ENCODE measurements around the gene TTC16.
"Not testable (repeated sequence)": the region's sequence is repeated elsewhere in the genome, so short reads cannot be mapped to it uniquely, and the experiment has no call there.

The TTC16 gene

DNA sequence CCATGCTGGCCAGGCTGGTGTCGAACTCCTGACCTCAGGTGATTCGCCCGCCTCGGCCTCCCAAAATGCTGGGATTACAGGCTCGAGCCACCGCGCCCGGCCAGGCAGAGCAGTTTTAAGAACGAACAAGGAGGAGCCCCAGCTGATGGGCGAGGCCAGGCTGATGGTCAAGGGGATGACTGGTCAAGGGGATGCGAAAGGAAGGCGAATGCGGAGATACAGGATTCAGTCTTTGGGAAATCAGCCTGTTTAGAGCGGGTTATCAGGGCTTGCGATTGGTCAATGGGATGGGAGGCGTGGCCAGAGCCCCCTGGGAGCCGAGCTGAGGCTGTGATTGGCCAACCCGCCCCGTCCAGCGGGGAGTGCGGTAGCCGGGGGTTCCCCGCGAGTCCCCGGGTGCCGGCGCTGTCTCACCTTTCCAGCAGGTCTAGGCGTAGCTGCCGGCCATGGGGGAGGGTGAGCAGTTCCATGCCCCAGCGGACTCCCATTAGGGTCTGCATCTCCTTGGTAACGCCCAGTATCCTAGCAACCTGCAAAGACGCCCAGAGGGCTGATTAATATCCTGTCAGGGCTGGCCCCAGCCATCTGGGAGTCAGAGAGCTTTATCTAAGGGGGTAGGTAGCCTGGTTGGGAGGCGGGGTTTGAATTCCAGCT lies 26.7 kb downstream of the TTC16 start:
- DNase-seq (ENCODE audit: low read depth): no peak

DNA sequence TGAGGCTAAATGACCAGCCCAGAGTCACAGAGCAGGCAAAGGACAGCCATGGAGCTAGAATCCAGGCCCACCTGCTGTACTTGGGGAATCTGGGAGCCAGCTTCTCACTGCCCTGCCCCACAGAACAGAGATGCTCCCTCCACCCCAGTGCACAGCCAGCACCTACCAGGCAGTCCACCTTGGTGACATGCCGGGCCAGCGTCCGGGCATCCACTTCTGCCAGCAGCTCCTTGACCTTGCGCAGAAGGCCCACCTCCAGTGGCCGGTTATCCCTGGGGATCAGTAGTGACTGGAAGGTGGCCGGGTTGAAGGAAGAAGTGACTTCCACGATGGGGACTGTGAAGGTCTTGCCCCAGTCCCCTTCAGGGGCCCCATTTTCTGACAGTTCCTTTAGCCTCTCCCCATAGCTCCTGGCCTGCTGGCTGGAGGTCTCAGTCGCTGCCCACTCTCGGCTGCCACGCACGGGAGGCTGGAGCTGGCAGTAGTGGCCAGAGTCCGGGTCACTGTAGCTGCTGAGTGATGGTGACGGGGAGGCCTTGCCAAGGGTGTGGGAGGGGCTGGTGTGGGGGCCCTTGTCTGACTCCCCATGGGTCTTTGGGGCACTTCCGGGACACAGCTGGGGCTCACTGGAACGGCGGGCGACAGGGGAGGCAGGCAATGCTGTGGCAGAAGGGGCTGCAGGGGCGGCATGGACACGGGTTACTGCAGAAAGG lies 28.7 kb downstream of the TTC16 start:
- DNase-seq (ENCODE audit: low read depth): no peak

DNA sequence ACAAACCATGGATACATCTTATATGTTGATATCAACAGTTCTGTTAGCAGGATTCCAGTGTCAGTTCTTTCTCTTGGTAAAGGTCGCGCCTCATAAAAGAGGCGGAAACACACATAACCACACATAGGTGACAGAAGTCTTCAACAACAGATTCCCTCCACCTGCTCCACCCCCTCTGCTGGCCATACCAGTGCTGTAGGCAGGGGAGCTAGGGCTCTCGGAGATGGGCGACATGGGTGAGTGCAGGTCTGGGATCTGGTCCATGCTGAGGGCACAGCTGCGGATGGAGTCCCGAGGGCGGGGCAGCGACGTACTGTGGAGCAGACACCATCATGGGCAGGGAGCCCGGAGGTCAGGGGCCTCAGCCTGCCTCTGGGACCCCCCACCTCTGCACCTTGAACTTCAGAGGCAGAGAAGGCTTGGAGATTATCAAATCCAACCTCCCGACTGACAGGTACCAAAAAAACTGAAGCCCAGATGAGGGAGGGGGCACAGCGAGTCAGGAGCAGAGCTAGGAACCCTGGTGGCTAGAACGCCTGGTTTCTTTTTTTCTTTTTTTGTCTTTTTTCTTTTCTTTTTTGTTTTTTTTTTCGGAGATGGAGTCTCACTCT lies 31.2 kb downstream of the TTC16 start:
- no peak for DNase-seq (ENCODE audit: low read depth)

DNA sequence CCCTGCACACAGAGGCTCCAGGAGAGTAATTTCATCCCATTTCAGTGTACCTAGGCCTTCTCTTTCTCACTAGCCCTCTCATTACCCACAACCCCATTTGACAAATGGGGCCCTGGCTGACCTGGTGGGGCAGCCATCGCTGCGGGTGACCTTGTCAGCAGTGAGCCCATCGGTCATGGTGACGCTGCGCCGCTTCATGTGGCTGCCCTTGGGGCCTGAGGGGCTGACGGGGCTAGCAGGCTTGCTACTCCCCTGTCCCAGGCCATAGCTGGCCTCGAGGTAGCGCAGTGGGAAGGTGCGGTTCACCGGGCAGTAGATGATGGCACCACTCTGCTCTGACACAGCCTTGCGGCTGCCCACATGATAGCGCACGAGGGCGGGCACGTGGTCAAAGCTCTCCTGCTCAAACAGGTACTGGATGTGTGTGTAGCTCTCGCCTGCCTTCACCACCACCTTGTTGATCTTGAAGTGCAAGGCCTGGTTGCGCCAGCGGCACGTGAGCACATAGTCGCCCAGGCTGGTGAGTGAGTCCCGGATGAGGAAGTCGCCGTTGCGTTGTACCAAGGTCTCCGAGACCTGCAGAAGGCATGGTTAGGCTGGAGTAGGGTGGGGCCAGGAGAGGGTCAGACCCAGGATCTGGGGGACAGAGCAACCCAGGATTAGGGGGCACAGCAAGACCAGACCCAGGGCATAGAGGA lies 33.4 kb downstream of the TTC16 start:
- no peak for DNase-seq (ENCODE audit: low read depth)

DNA sequence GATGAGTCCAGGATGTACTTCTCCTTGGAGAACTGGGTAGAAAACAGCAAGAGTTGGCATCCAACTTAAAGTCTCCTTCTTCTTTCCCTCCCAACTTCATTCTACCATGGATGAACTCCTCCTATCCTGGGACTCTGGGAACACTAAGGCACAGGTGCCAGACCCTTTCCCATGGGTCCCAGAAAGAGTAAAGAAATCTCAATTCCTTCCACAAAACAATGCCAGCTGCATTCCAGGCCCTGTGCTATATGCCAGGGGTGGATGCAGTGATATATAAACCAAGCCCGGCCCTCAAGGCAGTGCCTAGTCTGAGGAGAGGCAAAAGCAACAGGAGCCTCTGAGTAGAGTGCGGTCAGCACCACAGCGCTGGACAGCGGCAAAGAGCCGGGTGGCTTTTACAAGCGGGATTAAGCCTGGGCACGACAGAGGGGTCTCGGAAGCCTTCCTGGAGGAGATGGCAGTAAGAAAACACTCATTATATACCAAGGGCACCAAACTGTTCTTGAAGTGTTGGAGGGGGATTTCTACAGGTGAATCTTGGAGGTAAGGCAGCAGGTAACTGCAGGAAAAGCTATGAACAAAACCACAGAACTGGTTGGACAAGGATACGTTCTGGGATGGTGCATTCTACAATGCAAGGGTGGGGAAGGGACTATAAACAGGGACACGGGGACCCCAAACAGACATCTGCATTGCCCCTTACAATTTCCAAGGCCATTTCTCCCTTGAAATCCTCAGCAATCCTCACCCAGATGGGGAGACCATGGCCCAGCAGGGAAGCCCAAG lies 35.6 kb downstream of the TTC16 start:
- DNase-seq (ENCODE audit: low read depth): no peak

DNA sequence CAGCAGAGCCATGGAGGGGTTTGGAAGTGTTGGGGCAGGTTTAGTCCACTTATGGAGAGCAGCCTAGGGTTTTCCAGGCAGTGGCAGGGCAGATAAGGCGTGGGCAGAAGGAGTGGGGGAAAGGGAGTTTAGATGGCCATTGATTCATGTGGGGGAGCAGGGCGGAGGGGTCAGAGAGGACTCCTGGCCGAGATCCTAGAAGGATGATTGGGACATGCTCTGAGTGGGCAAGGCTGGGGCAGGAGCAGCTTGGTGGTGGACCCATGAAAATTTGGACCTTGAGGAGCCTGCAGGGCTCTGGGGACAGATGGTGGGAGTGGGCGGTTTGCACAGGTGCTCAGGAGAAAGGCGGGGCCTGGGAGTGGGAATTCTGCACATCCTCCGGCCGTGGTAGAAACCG lies 37.3 kb downstream of the TTC16 start:
- DNase-seq (ENCODE audit: low read depth): no peak

DNA sequence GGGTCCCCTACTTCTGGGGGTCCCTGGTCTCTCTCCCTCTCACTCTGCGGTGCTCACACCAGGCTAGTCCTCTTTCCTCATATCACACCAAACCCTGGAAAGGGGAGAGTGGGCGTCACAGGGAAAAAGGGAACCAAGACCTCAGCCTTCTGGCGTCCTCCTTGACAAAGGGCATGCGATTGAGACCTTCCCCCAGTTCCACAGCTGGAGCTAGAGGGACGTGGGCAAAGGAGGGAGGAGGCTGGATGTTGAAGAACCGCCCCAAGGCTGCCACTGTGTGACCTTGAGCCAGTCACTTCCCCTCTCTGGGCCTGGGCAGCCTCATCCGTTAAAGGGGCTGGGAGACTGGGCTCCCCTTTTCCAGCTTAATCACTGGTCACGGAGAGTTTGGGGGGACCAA lies 37.7 kb downstream of the TTC16 start:
- DNase-seq (ENCODE audit: low read depth): no peak

DNA sequence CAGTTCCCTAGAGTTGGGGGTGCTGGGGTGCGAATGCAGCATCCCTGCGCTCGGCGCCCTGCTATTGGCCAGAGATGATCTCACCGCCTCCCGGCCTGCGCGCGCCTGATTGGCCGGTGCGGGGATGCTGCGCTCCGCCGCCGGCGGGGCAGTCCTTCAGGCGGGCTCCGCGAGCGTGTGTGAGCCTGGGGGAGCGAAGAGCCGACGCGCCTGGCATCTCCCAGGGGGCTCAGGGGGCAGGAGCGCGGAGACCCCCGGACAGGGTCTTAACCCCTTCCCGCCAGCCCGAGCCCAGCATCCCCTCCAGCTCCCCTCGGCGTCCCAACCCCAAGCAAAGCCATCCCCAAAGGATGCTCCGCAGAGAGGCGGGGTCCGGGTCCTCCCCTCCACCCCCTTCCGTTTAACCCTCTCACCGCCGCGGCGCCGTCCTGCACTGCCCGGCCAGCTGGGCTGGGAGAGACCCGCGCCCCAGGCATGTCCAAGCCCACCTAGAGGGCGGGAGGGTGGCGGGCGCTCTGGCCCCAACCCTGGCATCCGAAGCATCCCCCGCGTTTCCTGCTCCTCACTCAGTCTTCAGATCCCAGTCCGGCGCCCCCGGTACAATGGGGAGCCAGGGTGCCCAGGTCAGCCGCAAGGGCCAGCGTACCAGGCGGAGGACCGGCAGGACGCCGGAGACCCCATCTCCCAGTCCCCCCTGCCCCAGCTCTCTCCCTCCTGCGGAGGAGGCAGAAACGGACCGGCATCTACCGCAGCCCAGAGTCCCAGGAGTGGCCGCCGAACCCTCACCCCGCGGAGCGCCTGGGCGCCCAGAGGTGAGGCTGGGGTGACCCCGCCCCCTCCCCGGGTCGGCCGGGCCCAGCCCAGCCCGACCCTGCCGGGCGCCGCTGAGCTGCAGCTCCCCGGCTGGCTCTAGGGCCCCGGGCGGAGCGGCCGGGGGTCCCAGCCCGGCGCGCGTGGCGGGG lies 38.5 kb downstream of the TTC16 start:
- no peak for DNase-seq (ENCODE audit: low read depth)

DNA sequence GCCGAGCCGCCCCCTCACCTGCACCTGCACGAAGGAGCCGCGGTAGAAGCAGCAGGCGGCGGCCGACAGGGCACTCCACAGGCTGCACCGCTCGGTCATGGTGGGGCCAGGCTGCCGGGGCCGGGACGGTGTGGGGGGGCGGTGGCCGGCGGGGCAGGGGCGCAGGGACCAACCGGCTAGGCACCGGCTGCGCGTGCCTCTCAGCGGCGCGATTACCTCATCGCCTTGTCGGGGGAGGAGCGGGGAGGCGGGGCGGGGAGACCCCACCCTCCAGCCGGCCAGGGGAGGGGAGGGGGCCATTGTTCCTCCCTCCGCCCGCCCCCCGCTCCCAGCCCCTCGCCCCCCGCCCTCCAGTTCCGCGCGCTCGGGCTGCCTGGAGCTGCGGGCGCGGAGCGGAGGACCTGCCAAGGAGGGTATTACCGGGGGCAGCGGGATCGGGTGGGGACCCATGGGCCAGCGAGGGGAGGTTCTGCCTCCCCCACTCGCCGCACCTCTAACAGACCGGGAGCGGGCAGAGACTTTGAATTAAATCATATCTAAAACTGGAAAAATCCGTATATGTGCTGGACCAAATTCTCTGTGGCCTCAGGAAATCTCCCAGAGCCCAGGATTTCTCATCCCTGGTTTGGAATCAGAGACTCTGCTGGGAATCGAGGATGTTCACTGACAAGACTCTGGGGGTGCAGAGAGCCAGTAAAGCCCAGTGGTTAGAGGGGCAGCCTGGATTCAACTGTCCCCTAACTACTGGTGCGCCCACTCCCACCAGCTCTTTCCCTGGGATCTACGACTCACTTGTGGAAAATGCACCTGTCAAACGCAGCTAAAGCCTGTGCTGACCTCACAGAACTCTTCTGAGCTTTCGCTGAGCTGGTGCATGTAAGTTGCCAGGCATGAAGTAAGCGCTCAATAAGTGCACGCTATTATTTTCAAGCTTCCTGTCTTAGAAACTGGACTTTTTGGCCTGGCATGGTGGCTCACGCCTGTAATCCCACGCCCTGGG lies 39.5 kb downstream of the TTC16 start:
- DNase-seq (ENCODE audit: low read depth): no peak

DNA sequence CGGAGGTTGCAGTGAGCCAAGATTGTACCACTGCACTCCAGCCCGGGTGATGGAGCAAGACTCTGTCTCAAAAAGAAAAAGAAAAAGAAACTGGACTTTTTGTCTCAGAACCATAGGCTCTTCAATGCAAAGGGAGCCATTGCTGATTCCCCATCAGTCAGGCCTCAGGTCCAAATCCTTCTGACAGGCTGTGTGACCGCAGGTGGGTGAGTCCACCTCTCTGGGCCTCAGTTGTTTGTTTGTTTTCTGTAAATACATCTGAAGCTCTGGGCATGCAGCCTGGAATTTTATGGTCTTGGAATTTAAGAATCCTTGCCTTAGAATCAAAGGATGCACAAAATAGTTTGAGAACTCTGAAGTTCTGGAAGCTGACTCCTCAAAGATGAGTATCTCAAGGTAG lies 40.4 kb downstream of the TTC16 start:
- no peak for DNase-seq (ENCODE audit: low read depth)

DNA sequence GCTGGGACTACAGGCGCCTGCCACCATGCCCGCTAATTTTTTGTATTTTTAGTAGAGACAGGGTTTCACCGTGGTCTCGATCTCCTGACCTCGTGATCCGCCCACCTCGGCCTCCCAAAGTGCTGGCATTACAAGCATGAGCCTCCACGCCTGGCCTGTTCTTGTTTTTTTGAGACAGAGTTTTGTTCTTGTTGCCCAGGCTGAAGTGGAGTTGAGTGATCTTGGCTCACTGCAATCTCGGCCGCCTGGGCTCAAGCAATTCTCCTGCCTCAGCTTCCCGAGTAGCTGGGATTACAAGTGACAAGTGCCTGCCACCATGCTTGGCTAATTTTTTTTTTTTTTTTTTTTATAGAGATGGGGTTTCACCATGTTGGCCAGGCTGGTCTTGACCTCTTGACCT lies 40.9 kb downstream of the TTC16 start:
- not testable (repeated sequence) for DNase-seq (ENCODE audit: low read depth)

DNA sequence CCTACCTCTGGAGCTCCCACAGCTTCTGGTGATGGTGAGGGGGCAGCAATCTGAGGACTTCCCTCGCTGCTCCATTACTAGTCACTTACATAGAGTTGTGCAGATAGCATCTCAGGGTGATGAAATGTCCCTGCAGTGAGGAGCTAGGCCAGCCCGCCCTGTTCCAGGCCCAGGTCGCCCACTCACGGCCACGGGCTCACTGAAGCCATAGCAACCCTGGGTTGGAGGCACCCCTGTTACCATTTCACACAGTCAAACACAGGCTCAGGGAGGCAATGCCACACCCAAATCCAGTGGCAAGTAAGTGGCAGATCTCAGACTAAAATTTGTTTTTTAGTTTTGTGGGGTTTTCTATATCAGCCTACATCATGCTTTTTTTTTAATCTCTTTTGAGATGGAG lies 43.0 kb downstream of the TTC16 start:
- DNase-seq (ENCODE audit: low read depth): no peak

DNA sequence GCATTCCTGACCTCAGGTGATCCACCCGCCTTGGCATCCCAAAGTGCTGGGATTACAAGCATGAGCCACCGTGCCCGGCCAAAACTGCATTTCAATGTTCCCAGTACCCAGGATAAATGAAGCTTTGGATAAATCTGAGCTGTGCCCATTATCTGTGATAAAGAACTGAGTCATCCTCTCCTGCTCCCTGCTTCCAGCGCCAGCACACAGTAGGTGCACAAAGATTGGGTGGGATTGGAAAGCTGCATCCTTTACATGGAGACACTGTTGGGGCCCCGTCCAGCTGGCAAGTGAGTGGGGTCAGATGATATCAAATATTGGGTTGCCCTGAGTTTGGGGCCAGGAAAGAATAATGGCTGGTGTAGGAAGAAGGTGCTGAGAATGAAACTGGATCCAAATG lies 45.2 kb downstream of the TTC16 start:
- DNase-seq (ENCODE audit: low read depth): no peak

DNA sequence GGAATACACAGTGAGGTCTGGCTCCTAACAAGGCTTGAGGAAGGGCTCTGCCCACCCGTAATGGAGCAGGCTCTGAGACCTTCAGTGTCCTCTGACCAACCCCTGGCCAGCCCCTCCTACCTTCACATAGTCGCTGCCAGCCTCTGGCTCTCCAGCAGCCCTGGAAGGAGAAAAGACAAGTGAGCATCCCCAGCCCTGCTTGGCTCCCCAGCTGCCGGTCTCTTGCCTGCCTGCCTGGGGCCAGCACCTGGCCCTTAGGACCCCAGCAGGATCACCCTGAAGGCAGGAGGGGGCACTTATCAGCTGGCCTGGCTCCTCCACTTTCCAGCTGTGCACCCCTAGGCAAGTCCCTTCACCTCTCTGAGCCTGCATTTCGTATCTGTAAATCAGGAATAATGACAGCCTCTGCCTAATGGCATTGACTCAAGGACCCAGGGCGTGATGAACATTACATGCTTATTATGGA lies 45.6 kb downstream of the TTC16 start:
- no peak for DNase-seq (ENCODE audit: low read depth)

DNA sequence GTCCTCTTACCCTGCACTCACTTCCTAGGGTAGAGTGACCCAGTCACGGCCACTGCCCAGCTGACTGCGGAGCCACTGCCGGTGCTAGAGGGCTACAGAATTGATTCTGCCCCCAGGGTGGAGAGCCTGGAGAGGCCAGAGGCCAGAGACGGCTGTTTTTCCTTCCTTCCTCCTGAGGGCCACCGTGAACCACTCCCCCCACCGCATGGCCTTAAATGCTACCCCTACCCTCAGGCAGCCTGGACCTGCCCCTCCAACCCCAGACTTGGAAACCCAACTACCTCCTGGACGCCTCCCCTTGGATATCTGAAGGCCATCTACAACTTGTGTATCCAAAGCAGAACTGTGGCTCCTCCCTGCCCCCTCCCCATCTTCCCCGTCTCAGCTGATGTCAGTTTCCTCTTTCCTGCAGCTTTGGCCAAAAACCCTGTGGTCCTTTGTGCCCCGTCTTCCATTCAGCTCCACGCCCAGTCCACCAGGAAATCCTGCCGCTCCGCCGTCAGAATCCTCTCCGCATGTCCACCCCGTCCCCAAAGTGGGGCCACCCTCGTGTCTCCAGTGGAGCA lies 46.3 kb downstream of the TTC16 start:
- no peak for DNase-seq (ENCODE audit: low read depth)

DNA sequence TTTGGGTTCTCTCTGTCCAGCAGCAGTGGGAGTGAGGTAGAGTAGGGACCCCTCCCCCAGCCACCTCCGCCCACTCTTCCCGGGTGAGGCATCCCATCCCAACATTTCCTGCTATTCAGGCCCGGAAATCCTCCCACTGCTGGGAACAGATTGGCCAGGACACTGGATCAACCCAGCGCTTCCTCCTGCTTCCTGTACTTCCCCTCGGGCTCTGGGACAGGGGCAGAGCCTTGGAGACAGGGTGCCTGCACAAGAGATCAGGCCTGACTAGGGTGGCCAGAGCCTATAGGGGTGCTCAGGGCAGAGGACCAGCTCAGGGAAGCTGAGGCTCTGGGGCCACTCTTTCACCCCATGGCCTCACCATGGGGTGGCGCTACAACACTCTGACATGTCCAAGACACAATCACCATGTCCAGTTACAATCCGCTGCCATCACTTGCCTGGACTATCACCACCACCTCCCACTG lies 48.1 kb downstream of the TTC16 start:
- no peak for DNase-seq (ENCODE audit: low read depth)

DNA sequence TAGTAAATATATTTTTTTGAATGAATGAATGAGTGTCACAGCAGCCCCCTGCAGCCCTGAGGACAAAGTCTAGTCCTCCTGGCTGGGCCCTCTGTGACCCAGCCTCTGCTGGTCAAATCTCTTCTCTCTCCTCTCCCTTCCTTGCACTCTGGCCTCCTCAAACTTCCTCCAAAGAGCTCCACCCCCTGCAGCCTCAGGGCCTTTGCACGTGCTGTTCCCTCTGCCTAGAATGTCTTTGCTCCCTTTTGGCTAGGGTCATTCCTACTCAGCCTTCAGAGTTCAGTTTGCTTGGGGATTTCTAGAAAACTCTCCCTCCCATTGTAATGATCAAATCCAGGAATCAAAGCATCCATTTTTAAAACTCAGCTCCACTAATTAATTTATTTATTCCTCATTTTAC lies 49.5 kb downstream of the TTC16 start:
- DNase-seq (ENCODE audit: low read depth): no peak

DNA sequence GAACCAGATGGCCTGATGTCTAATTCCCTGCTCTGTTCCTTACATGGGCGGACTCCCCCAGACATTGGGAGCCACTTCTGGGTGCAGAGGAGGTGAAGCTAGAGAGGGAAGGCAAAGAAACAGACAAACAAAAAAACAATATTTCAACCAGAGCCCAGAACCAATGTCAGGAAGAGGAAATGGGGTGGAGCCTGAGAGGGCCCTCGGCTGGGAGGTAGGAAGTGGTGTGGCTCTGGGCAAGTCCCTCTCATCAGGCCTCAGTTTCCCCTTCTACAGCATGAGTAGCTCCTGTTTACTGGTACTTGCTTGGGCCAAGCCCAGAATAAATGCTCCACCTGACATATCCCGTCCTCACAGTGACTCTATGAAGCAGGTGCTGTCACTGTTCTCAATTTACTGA lies 51.5 kb downstream of the TTC16 start:
- no peak for DNase-seq (ENCODE audit: low read depth)

DNA sequence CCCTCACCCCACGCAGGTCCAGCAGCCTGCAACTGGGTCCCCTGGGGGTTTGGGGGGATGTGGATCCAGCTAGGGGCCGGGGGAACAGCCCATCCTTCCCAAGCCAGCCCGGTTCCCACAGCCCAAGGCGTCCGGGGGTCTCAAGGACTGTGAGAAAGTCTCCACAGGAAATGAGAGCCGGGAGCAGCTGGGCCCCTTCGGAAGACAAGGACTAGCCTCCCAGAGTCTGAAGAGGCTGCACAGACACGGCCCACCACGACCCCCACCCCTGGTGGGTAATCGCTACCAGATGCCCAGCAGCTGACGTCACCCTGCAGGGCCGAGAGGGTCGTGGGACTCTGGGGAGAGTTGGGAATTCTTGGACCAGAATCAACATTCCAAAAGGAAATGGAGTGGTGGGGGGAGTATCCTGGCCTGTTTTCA lies 52.0 kb downstream of the TTC16 start:
- DNase-seq (ENCODE audit: low read depth): no peak
